GM19025 (cell line): ENCODE measurements around the gene PLXDC2.
"Not testable (repeated sequence)": the region's sequence is repeated elsewhere in the genome, so short reads cannot be mapped to it uniquely, and the experiment has no call there.

Experiments used
- ATAC-seq: cut with Tn5 transposase; IDR thresholded peaks from one replicate; pipeline ENCODE4 v1.9.1; 2021; ENCODE audit warnings: mild to moderate bottlenecking, low read depth, moderate library complexity; ENCODE audit not compliant: unreplicated experiment

The PLXDC2 gene

DNA sequence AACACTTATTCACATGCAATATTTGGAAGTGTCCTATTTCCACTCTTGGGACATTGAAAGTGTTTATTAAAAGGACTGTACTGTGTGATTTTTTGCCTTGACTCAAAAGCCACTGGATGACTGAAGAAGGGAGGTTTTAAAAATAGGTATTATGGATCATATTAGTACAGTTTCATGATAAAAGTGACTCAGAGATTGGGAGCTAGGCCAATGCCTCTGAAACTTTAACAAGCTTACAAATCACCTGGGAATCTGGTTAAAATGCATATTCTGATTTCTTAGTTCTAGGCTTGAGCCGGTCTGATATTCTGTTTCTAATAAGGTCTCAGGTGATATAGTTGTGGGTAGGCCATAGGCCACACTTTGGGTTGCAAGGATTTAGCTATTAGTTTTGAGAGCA lies 191.2 kb downstream of the PLXDC2 start:
- ATAC-seq: no peak

DNA sequence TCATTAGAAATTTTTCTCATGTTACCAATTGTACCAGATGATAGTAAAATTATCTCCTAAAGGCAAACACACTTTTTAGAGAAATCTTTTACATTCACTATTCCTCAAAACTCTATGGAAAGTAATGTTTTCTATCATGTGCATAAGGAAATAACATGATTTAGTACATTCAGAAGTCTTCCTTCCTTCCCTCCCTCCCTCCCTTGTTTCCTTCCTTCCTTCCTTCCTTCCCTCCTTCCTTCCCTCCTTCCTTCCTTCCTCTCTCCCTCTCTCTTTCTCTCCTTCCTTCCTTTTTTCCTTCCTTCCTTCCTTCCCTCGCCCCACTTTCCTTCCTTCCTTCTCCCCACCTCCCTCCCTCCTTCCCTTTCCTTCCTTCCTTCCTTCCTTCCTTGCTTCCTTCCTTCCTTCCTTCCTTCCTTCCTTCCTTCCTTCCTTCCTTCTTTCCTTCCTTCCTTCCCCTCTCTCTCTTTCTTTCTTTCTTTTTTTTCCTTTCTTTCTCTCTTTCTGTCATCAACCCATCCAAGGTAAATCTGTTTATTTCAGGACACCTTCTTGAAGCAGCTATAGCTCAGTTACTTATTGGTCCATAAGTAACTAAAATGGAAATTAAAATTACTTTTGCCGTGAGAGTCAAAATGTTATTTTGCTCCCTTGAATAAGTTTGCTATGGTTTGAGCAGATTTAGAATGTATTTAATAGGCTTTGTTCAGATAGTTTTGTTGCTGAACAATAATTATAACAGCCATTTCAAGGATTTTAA lies 197.9 kb downstream of the PLXDC2 start:
- no peak for ATAC-seq

DNA sequence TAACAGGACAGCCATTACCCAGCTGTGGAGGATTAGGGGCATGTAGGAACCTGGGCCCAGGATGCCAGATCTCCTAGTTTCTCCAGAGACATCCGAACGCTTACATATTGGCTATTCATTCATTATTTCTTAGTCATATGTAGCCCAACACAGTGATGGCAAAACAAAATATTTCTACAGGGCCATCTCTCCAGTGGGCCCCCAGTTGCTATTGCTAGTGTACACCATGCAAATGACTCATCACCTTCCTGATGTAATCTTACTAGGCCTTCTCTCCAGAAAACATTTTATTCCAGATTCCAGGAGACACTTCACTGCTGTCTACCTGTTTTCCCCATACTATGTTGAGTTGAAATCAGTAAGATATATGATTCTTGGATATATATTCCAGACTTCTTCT lies 201.7 kb downstream of the PLXDC2 start:
- ATAC-seq: no peak

DNA sequence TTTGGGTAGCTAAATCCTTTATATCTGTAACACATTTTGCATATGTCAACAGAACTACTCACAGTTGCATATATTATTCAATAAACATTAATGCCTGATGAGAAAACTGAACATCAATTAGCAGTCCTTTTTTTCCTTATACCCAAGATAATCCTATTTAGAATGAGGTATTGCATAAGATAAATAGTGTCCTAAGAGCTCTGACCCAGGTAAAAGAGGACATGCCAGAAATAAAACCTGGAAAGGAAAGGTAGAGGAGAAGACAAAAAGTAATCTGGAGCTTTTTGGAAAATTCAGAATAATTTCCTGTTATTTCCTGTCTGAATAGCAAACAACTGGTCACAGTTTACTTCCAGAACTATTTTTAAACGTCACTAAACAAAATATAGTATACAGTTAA lies 204.4 kb downstream of the PLXDC2 start:
- ATAC-seq: no peak

DNA sequence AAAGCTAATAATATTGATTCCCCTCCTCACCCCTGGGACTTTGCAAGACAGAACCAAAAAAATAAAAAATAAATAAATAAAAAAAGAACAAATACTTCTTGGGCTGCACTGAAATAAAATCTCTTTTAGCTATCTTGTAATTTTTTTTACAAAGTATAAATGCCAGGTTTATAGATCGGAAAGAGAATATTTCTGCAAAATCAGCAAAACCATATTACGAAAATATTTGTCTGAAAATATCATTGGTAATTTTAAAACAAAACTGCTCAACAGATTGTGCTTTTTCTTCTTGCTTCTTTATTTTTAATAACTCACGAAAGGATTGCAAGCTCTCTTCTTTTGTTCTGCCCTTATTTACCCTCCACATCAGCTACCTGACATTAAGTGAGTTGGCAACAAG lies 213.3 kb downstream of the PLXDC2 start:
- no peak for ATAC-seq

DNA sequence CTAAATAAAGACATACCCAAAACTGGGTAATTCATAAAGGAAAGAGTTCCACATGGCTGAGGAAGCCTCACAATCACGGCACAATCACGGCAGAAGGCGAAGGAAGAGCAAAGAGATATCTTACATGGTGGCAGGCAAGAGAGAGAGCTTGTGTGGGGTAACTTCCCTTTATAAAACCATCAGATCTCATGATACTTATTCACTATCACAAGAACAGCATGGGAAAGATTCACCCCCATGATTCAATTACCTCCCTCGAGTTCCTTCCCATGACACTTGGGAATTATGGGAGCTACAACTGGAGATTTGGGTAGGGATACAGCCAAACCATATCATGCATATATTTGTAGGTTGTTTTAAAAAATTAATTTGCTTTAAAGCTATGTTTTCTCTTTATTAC lies 217.2 kb downstream of the PLXDC2 start:
- ATAC-seq: no peak

DNA sequence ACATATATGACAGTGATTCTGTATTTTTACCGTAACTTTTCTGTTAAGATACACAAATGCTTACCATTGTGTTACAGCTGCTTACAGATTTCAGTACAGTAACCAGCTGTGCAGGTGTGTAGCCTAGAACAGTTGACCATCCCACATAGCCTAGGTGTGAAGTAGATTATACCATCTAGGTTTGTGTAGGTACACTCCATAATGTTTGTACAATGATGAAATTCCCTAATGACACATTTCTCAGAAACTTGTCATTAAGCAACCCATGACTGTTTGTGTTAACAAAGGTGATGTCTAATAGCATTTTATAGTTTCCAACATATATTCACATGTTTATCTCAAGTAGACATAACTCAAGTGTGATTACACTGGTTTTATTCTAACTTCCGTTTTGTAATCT lies 218.5 kb downstream of the PLXDC2 start:
- no peak for ATAC-seq

DNA sequence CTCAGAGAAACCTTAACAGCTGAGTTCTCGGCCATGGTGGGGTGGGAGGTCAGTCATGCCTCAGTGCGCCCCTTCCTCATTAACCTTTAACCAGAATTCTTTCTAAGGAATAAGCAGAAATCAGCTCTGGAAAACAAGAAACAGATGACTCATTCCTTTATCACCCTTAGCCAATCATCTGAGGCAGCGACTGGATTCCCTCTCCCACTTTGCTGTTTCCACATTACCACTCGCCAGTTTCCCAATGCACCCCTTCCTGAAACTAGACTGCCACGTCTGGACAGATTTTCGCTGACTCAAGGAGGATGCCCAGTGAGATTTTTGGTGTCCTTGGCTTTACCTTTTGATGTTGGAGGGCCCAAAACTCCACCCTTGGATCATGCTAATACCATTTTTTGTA lies 223.8 kb downstream of the PLXDC2 start:
- no peak for ATAC-seq

DNA sequence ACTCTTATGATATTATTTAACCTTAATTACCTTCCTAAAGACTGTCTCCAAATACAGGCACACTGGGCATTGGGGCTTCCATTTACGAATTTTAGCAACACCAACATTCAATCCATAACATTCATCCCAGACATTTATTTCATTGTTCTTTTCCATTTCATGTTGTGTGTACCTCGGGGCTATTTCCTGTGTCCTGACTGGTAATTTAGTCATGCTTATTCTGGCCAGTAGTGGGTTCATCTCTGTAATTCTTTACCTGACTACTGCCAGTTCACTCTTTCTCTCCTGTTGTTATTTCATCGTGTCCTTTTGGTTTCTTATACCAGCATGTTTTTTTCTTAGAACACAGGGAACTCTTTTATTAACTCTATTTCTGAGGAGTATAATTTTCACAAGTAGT lies 225.7 kb downstream of the PLXDC2 start:
- no peak for ATAC-seq

DNA sequence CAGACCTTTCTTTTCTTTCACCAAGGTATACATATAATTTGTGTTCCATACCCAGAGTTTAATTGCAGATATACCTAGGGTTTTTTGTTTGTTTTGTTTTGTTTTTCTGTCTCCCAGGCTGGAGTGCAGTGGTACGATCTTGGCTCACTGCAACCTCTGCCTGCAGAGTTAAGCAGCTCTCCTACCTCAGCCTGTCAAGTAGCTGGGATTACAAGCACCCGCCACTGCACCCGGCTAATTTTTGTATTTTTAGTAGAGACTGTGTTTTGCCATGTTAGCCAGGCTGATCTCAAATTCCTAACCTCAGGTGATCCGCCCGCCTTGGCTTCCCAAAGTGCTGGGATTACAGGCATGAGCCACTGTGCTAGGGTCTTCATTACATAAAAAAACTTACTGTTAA lies 228.9 kb downstream of the PLXDC2 start:
- not testable (repeated sequence) for ATAC-seq

DNA sequence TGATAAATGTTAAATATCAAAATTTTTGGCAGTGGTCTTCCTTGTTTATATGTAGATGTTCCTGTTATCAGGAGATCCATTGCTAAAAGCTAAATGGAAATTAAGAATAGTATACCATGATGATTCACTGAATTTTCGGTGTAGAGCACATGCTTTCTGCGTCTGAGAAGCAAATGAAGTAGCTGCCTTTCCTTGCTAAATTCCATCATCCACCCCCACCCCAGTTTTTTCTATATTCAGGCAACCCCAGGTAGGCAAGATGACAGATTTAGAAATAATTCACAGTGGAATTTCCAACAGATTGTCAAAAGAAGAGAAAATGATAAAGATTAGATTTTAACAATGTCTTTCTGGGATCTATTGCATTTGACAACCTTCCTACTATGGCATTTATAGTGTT lies 231.9 kb downstream of the PLXDC2 start:
- ATAC-seq: no peak

DNA sequence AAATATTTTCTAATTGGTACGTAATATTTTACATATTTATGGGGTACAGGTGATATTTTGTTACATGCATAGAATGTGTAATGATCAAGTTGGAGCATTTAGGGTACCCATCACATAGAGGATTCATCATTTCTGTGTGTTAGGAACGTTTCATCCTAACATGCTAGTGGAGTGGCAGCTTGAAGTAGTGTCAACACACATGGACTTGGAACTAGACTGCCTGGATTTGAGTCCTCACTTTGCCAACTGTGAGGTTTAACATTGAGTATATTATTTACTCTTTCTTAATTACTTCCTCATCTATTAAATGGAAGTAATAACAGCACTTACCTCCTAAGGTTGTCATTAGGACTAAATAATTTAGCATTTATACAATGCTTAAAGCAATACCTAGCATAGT lies 241.9 kb downstream of the PLXDC2 start:
- ATAC-seq: no peak

DNA sequence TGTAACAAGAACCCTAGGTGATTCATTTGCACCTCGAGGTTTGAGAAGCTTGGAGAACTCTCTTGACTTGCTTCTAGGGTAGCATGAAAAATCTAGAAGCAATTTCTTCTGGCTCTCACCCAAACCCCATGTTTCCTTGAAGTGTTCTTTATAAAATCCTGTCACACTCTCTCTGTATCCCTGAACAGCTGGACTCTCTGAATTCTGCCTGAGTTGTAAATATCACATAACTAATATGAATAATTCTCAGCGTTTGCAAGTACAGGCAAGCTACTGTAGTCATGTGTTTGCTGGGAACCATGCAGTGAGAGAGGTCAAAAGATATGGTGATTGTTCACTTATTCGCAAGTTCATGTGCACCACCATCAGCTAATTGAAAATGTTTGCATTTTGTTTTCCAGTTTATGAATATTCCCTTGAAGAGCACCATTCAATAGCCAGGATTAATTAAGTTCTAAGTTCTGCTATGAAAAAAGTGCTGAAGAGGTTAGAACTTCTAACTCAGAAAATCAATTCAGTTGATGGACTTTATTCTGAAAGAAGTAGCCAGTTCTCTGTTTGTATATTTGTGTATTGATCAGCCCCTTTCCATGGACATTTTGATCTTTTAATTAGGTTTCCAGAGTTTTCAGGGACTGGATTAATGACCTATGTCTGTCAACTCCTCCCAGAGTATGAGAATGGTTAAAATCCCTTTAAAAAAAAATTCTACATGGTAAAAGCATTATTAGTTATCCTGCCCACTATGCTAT lies 243.0 kb downstream of the PLXDC2 start:
- ATAC-seq: no peak

DNA sequence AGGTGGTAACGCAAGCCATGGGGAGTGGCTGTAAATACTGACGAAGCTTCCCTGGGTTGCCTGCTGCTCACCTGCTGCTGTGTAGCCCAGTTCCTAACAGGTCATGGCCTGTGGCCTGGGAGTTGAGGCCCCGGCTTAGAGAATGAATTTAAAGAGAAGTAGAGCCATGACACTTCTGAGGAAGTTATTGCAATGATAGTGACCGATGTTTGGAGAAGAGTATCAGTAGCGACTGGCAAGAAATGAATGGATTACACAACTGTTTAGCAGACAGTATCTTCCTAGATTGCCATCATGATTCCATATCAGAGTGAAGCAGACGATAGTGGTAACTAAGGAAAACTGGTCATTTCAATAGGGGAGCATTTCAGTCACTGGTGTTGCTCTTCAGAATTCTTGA lies 249.6 kb downstream of the PLXDC2 start:
- ATAC-seq: no peak

DNA sequence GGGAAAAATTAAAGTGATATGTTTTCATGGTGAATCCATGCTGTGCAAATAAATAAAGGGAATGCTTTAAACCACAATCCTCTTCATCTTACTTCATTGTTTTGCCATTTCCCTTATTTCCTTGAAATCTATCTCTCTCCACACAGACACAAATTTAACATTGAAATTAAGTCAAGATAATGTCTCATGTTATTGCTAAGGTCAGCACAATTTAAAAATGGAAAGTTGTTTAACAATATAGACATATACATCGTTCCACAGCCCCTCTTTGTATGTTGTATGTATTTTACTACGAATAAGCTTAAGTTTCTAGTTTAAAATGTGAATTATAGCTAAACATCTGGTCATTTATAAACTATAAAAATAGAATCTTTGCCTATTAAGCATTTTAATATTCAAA lies 256.9 kb downstream of the PLXDC2 start:
- no peak for ATAC-seq

DNA sequence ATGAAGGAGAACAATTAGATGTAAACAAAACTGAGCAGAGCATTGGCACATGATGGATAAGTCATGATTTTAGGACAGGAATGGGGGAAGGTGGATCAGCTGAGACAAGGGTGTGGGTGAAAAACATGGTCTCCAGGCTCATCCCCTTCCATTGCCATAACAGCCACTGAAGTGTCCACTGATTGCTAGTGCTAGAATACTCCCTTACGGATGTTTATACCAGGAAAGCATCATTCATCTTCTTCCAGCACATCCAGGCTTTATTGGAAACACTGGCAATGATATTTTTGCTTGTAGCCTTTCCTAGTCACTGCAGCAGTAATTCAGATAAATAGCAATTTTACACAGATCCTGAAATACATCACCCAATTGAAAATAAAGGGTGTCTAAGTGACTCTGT lies 259.5 kb downstream of the PLXDC2 start:
- ATAC-seq: no peak

DNA sequence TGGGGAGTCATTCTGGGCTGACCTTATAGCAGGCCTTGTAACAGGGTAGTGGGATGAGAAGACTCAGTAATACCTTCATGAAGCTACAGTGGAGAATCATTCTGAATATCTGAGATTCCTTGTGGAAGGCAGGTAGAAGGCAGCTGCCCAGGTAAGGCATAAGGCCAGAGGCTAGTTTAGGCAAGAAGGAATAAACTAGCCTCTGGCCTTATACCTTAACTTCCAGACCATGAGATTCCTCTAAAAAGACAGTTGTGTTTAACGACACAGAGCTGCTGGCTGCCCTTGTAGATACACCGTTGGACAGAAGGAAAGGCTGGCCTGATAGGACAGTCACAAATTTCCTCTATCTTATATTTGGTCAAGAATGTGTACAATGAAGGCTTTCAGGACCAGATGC lies 268.2 kb downstream of the PLXDC2 start:
- no peak for ATAC-seq

DNA sequence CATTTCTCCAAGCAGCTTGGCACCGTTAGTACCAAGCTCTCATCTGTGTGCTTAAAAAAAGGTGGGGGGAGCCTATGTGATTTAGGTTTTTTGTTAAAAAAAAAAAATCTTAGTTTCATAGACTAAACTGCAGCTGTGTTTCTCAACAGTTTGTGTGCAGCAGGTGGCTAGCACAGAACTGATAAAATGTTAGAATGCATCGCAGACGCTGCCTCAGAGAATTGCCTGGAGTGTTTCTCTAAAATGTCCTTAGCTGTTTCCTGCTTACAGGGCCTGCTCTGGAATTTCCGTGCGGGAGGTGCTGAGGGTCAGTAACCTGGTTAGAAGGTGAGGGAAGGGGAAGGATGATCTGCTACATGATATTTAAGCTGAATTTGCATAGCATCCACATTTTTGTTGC lies 268.9 kb downstream of the PLXDC2 start:
- no peak for ATAC-seq

DNA sequence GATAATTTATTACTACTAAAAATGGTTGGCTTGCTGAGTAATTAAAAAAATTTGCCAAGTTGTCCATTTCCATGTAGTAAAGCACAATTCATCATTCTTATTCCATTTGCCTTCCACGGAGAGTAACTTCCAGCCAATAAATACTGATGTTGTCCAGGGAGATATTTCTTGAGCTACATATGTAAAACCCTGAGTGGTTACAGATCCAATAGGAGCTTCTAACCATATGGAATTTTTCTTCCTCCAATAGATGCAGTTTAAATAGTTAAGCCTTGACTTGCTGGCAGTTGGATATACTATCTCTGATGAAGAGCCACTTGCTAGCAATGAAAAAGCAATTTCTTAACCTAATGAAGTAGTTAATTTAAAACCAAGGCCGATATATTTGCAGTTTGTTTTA lies 271.1 kb downstream of the PLXDC2 start:
- no peak for ATAC-seq

DNA sequence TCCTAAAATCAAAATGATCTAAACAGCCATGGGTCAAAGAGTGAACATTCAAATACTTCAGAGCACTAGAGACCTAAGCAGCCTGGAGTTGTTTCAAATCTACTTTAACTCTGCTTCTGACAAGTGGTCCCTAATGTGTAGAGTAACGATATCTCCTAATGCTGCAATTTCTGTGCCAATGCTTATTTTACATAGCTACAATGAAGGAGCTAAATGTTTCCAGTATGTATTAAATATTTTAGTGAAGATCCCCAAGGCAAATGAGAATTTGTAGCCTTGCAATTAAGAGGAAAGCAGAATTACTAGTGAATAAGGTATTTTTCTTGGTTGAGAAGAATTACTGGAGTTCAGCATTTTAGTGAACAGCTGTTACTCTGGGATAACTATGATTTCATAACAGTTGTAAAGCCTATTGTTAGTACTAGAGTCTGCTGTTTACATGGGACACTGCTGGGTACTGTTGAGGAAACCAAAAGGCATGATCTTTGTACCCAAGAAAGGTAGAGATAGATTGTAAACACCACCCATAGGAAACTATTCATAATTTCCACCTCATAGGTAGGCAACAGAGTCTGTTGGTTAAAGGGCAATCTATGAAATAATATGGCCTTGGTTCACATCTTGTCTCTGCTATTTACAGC lies 271.9 kb downstream of the PLXDC2 start:
- no peak for ATAC-seq

DNA sequence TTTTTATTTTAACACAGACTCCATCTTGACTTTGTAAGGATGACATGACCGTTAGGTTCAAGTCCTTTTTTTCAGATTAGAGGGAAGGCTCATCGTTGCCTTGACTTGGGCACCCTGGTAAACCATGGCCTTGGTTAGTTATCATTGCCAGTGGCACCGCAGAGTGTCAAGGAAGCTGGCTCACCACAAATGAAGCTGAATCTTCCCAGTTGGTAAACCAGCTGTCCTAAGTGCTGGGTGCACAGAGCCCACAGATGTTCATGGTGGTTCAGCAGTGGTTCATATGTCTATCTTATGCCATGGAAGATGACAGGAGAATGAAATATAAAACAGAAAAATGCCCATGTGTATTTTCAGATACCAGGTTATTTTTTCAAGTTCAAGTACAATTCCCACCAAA lies 273.6 kb downstream of the PLXDC2 start:
- ATAC-seq: no peak

DNA sequence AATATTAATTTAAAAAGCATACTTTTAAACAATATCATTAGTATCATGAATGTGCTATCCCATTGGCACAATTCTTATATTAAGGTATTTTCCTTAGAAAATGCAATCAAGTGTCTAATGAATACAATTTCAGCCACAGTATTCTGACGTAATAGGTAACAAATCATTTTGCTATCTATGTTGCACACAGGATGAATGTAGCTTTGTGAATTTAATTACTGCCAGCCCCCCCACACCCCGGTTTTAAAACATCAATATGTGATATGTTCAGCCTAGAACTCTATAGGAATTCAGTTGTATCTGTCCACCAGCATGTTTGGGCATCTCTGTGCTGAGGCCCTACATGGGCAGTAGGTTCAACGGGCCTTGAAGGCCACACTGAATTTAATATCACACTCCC lies 274.6 kb downstream of the PLXDC2 start:
- ATAC-seq: no peak
